Measurements from ENCODE around the gene AUP1.
"Not testable (repeated sequence)": the region's sequence is repeated elsewhere in the genome, so short reads cannot be mapped to it uniquely, and the experiment has no call there.

AUP1 gene, protein sequence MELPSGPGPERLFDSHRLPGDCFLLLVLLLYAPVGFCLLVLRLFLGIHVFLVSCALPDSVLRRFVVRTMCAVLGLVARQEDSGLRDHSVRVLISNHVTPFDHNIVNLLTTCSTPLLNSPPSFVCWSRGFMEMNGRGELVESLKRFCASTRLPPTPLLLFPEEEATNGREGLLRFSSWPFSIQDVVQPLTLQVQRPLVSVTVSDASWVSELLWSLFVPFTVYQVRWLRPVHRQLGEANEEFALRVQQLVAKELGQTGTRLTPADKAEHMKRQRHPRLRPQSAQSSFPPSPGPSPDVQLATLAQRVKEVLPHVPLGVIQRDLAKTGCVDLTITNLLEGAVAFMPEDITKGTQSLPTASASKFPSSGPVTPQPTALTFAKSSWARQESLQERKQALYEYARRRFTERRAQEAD

DNA sequence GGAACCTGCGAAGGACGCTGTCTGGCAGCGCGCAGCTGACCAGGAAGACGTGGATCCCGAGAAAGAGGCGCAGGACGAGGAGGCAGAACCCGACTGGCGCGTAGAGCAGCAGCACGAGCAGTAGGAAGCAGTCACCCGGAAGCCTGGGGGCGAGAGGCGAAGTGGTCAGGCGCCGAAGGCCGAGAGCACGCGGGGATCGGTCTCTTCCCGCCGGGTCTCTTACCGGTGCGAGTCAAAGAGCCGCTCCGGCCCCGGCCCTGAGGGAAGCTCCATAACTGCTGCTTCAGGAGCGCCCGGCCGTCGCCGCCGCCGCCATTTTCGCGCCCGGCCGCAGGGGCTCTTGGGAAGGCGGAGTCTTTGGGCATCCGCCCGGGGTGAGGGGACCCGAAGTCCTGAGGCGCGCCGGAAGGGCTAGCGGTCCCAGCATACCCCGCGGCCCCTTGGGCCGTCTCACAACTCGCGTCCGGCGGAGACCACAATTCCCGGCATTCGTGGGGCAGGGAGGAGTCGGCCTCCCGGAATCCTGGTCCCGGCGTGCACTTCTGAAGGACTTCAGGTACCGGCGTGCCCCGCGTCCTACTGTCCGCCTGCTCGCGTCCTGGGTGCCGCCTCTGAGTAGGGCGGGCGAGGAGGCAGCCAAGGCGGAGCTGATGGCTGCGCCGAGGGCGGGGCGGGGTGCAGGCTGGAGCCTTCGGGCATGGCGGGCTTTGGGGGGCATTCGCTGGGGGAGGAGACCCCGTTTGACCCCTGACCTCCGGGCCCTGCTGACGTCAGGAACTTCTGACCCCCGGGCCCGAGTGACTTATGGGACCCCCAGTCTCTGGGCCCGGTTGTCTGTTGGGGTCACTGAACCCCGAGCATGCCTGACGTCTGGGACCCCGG lies at the start of gene AUP1, which contains the start of gene HTRA2:
Gene AUP1, minus strand, starts transcription at position 350 of the 882 bp plus-strand sequence. Its CDS starts 77 bp downstream, at position 273.
Gene HTRA2, plus strand, starts transcription at position 577 of the 882 bp plus-strand sequence. Its CDS starts 74 bp downstream, at position 651.
- DNase-seq (ENCODE audit: low read depth in 1 of 2, low spot score in 1 of 2) = peak; percentile 65 to 77

DNA sequence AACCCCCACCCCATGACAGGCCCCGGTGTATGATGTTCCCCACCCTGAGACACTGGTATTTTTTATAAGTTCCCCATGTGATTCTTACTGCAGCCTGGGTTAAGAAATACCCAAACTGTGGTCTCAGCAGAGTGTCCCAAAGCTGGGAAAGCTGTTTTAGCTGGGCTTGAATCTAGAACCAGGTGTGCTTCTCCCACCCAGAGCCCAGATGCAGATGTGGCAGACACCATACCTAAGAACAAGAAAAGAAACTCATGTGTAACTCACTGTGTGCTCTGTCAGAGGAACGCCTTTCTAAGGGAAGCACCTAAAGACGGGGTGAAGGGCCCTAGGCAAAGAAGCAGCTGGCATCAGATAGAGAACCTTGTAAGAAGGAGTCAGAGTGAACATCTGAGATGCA lies 48.9 kb upstream of the AUP1 start:
- no peak for DNase-seq (ENCODE audit: low read depth in 1 of 2, low spot score in 1 of 2)

DNA sequence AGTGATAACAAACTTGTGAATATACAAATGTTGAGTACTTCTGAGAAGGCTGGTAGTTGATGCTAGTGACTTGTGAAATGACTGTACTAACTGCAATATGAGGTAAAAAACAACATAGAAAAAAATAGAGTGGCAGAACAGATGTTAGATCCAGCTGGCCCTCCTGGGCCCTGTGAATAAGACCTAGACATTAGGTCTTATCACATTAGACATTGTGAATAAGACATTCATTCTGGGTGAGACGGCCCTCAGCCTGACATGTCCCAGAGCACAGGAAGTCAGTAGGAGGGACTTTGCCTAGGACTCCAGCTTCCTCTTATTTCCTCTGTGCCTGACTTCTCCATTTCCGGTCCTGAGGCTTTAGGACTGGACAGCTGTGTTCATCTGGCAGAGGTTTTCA lies 47.9 kb upstream of the AUP1 start:
- DNase-seq (ENCODE audit: low read depth in 1 of 2, low spot score in 1 of 2) = no peak

DNA sequence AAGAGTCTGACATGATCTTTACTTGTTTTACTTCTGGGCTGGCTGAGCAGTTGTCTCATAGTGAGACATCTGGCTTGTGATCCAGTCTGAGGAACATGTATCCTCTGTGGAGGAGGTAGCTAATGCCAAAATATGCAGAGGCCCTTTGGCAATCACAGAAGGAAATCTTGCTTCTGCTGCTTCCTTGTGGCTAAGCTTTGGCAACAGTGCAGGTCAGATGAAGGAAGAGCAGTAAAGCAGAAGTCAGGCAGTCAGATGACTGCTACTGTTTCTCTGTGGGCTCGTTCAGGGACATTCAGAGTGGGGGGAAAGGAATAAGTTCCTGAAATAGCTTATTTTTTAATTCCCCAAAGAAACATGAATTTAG lies 47.3 kb upstream of the AUP1 start:
- no peak for DNase-seq (ENCODE audit: low read depth in 1 of 2, low spot score in 1 of 2)

DNA sequence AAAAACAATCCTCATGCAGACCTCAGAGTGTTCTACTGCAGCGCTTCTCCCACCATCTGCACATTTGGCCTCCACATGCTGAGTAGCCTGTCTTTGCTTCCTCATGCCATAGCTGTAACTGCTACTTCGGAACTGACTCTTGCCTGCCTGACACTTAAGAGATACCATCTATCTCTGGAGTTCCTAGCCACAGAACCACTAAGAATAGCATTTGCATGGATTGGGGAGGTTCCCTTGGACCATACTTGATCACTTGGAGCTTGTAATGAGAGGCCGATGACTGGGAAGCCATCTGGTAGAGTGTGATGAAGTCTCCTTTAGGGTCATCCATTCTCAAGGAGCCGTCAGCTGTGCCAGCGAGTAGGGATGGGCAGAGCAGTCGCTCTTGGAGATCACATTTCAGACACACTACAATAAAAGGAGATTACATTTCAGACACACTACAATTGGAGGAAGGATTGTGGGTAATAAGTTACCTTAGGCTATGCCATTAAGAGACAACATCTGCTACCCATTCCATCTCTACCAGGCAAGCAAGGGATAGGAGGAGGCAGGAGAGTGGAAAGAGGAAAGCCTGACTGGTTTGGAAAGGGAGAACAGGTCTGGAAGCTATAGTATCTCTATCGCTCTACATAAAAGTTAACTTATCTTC lies 46.8 kb upstream of the AUP1 start:
- DNase-seq (ENCODE audit: low read depth in 1 of 2, low spot score in 1 of 2) = no peak

DNA sequence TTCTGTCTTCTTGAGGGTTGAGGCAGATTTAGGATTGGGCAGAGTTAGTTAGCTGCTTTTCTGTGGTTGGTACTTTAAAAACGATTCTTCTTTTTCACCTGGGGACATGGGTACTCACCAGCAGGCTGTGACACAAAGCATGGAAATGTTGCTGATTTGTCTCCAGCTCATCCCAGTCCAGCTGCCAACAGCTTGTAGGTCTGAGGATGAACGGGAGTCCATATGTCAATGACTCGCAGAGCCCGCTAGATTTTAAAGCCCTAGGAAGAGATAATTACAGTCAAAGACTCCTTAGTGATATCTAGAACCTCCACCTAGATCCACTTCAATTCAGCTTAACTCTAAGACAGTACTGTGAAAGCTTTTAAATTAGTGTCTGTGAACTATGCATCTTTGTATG lies 45.8 kb upstream of the AUP1 start:
- no peak for DNase-seq (ENCODE audit: low read depth in 1 of 2, low spot score in 1 of 2)

DNA sequence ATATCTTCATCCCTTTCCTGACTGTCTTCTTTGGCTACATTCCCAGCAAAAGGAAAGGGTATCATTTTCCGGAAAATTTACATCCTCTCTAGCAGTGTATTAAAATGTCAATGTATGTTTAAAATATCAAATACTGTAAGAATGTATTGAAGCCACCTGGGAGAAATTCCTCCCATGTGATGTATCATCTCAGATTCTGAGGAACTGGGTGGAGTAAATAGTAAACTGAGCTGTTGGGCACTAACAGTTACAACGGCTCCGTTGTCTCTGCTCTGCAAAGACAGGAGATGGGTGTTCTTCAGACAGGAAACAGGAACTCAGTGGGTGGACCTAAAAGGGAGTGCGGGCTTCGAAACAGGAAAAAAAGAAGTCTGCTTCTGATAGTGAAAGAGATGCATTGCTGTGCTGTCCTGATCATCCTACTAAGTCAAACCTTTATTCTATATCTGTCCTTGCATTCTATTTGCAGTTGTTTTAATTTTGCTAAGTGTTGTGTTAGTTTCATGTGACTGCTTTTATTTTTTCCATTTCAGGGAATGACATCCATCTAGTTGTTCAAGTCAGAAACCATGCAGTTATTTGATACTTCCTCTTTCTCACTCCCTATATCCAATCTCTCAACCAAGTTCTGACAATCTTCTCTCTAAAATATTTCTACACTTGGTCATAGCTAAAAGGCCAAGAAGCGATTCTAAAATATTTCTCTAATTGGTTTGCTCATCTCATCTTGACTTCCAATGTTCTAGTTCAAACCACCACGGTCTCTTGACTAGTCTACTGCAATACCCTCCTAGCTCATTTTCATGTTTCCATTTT lies 44.4 kb upstream of the AUP1 start:
- no peak for DNase-seq (ENCODE audit: low read depth in 1 of 2, low spot score in 1 of 2)

DNA sequence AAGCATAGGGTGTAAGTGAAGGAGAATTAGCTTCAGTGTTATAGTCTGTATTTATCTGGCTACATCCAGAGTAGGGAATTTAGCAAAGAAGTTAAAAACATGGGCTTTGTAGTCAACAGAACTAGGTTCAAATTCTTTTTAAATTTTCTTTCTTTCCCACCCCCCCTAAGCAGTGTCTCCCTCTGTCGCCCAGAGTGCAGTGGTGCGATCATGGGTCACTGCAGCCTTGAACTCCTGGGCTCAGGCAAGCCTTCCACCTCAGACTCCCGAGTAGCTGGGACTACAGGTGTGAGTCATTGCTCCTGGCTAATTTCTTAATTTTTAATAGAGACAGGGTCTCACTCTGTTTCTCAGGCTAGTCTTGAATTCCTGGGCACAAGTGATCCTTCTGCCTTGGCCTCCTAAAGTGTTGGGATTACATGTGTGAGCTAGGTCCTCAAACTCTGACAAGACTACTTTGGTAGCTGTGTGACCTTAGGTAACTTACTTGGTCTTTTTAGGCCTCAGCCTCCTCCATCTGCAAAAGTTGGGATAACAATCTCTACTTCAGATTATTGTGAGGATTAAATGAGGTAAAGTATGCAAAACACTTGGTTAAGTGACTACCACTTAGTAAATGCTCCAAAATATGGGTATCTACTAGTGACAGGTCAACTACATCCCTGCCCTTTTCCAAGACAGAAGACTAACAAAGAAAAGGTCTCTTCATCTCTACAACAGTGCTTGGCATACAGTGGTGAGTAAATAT lies 42.8 kb upstream of the AUP1 start:
- no peak for DNase-seq (ENCODE audit: low read depth in 1 of 2, low spot score in 1 of 2)

DNA sequence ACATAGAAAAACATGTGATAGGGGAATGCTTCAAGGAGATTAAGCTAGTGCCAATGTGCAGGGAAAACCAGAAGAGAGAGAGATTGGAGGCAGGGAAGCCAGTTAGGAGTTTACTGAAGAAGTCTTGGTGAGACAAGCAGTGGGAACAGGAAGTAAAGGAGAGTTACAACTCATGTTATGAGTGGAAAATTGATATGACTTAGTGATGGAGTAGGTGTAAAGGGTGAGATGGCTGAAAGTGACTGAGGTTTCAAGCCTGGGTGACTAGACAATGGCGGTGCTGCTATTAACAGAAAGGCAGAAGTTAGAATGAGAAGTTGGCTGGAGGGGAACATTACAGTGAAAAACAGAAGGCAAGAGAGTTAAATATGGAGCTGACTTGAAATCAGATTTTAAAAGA lies 41.6 kb upstream of the AUP1 start:
- no peak for DNase-seq (ENCODE audit: low read depth in 1 of 2, low spot score in 1 of 2)

DNA sequence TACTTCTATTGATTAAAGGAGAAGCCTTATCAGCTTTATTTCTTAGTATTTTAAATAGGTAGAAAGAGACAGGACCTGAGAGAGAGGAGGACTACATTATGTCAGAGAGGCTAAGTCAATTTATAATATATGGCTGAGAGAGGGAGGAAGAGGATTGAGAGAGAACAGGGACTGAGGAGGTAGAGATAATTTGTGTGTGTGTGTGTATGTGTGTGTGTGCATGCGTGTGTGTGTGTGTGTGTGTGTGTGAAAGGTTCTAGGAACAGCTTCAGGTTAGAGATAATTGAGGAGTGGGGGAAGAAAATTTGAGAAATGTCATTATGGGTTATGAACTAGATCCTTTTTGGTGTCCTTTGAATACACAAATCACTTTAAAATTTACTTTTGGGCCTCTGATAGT lies 40.2 kb upstream of the AUP1 start:
- DNase-seq (ENCODE audit: low read depth in 1 of 2, low spot score in 1 of 2) = no peak

DNA sequence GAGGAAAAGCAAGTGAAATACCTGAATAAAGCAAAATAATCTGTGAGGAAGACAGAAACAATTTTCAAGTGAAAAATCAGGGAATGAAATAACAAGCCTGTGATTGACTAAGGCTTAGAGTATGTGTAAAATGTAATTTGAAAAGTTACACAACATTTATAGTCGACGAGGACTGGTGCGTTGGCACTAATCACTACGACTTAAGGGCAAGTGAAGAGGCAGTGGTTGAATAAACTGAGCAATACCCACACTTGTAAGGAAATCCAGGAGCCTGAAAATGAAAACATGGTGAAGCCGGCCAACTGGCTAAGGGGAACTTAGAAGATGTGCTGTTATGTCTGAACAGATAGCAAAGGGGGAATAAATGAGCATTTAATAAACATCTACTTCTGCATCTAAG lies 38.4 kb upstream of the AUP1 start:
- no peak for DNase-seq (ENCODE audit: low read depth in 1 of 2, low spot score in 1 of 2)

DNA sequence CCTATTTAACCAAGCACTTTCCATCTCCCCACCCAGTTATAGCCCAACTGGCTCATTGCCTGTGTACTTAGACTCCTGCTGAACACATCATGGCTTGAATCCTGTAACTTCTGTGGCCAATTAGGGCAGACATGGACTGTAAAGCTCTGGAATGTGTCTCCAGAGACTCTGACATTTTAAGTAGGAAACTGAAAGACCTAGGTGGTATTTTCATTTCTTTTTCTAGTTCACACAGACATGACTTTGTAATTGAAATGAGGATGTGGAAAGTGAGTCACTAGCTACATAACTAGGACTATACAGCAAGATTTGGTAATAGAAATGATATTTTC lies 37.2 kb upstream of the AUP1 start:
- DNase-seq (ENCODE audit: low read depth in 1 of 2, low spot score in 1 of 2) = no peak

DNA sequence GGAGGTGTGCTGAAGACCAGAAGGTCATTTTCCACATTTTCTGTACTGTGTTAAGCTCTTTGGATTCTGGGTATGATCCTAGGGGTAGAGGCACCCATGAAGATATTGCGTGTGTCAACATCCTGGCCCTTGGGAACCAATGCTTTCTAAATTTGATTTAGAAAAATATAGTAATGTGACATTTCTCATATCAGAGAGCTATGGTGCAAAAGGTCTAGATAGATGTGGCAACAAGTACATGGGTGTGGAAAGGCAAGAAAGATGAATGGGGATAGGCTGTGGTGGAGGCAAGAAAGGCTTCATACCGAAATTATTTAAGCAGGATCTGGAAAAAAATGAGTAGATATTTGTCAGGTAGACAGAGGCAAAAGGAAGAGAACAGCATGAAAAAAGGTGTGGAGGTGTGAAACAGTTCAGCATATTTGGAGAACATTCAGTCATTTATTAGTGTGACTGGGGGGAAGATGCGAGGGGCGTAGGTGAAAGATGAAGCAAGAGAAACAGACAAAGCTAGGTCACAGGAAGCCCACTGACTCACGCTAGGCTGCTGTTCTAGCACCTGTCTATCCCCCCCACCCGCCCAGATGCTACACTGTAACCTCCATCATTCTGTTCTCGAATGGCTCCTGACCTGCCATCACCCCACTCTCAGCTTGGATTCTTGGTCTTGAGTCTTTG lies 36.7 kb upstream of the AUP1 start:
- DNase-seq (ENCODE audit: low read depth in 1 of 2, low spot score in 1 of 2) = no peak

DNA sequence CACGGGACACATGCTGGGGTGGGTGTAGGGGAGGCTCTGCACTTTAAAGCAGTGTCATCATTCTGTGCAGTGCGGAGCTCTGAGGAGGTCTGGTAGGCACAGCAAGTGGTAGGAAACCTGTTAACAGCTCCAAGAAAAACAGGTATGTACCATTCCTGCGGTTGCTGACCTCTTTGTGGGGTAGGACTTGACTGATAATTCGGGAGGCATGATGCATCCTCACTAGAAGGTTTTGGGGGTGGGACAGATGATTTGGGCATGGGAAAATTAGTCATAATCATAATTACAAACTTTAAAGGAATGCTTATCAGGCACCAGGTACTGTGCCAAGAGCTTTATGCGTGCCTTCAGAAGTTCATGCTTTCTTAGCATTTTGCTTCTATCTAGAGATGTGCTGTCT lies 34.7 kb upstream of the AUP1 start:
- DNase-seq (ENCODE audit: low read depth in 1 of 2, low spot score in 1 of 2) = no peak

DNA sequence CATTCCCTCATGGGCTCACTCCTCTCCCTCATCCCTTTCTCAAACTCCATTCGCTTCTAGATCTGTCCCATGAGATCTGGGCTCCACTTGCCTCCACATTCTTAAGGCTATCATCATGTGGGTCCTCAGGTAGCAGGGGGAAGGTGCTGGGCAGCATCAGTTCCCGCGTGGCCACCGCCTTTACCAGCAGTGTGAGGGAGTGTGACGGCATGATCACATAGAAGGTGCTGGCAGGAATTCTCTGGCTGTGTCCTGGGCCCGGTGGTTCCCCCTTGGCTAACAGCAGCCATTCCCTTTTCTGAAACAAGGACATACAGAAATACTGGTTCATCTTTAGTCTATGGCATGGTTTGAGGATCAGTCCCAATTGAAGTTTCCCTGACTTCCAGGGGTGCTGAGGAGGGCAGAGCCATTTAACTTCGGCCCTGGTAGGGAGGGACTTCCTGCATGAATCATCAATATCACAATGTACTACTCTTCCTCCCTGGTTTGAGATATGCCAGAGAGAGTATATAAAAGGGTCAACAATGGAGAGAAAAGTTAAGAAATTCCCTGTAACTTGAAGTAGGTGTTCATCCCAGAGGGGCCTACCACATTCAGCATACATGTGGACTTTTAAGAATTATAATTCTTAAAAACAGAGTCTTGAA lies 32.7 kb upstream of the AUP1 start:
- no peak for DNase-seq (ENCODE audit: low read depth in 1 of 2, low spot score in 1 of 2)

DNA sequence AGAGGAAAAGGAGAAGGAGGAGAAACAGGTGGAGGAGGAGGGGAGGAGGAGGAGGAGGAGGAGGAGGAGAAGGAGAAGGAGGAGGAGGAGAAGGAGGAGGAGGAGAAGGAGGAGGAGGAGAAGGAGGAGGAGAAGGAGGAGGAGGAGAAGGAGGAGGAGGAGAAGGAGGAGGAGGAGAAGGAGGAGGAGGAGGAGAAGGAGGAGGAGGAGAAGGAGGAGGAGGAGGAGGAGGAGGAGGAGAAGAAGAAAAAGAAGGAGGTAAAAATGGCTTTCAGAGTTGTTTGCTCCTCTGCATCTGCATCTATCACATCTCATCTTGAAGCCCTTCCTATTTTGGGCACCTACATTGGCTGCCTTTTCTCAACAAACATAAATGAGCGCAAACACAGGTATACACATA lies 31.5 kb upstream of the AUP1 start:
- DNase-seq (ENCODE audit: low read depth in 1 of 2, low spot score in 1 of 2) = not testable (repeated sequence)

DNA sequence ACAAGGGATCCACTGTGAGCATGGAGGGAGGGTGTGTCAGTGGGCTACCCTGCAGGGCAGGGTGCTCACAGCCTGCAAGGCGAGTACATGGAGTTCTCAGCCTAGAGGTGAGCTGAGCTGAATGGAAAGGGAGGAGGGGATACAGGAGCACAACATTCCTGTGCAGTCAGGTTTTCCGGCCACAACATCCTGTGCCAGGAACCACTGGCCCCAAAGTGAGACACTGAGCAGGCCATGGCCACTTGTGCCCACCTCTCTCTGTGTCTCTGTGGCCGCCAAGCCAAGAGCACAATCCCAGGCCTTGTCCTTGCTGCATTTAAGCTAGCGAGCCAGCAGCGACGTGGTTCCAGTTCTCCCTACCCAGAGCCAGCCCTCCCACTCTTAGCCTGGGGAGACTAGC lies 31.1 kb upstream of the AUP1 start:
- no peak for DNase-seq (ENCODE audit: low read depth in 1 of 2, low spot score in 1 of 2)

DNA sequence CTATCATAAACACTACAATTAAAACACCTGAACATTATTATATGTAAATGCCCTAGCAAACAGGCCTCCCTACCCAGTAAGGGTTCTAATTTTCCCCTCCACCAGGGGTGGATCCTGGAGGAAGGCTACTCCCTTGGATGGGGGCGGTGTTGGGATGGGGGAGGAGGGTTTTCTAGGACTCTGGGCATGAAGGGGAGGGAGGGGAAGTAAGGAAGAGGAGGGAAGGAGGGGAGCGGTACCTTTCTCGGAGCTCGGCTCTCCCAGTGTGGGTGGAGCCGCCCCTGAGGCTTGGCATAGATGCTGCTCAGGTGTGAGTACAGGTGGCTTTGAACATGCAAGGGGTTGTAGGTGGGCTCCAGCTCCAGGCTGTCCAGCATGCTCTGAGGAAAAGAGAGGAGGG lies 30.4 kb upstream of the AUP1 start:
- DNase-seq (ENCODE audit: low read depth in 1 of 2, low spot score in 1 of 2) = no peak
